NCI-H1417 (cell line): ENCODE data around the gene SMAP2.

Experiments
- DNase-seq, 3 experiments: peaks; one replicate each; lab custom pipeline; 2025; lab: John Stamatoyannopoulos, UW

Gene SMAP2

GRCh38 chr1:40421431-40422384 lies 48.2 kb downstream of the SMAP2 start:
- peak in 1 of 3 experiments; percentile 9 for DNase-seq

DNA sequence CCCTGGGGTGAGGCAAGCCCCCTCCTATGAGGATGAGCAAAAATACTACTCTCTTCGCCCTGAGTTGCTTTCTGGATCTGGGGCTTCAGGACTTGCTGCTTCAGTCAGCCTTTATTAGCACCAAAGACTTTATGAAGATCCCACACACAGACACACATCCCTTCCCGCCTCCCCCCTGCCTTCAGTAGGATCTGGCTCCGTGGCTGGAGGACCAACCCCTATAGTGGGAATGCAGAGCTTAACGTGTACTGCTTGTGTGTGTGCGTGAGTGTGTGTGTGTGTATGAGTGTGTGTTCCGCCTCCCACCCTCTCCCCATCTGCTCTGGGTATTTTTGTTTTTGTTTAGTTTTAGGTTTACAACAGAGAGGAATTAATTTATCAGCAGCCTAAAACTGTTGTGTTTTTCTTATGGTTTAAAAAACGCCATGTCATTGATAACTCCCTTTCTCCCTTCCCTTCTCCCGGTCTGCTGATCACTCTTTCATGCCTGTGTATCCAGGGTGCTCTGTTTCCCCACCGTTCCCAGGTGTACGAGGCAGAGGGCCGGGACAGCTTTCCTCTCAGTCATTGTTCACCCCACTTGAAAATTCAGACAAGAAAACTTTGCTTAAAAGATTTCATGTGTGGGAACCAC lies 49.2 kb downstream of the SMAP2 start:
- no peak for DNase-seq

GRCh38 chr1:40423264-40423642 lies 49.7 kb downstream of the SMAP2 start:
- DNase-seq: no peak

DNA sequence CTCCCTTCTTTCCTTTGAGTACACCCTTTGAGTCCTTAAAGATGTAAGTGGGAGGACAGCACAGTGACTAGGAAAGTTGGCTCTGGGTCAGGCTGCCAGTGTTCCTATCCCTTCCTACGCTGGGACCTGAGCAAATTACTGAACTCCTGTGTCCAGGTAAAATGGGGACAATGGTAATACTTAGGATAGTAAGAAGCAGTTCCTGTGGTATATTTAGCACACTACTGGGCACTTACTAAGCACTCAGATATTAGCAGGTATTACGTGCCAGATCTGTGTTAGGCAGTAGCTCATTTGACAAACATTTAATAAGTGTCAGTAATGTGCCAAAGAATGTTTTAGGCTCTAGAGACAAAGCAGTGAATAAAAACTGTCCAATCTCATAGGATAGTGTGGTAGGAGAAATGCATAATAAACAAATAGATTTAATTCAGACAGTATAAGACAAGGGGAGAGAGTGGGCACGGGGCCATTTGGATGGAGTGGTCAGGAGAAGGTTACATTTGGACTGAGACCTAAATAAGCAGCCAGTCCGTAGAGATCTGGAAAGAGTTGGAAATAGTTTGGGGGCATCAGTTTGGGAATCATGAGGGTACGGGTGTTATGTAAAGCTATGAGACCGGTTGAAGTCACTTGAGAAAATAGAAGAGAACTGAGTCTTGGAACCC lies 50.6 kb downstream of the SMAP2 start:
- no peak for DNase-seq

DNA sequence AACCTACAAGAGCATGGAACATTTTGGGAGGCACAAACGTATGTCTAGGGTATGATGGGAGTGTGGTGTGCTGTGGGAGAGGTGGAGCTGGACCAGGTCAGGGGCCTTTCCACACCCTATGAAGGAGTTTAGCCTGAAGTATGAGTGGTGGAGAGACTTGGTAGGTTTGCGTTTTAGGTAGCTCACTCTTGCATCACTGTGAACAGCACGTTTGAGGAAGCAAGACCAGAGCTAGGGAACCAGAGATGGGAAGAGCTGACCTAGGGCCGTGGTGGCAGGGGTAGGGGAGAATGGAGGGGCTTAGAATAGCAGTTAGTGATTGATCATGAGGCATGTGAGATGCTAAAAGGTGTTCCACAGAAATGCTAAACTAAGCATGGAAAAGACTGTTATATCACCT lies 51.7 kb downstream of the SMAP2 start:
- DNase-seq: no peak

DNA sequence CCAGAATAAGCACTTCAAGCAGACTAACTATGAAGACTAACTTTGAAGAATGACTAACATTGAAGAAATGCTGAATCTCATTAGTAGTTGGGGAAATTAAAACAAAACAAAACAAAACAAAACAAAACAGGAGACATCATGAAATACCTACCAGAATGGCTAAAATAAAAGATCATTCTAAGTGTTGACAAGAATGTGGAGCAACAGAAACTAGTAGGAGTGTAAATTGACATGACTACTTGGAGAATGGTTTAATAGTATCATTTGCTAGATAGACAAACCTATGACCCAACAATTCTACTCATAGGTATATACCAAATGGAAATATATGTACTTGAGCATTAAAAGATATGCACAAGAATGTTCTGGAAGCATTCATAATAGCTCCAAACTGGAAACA lies 57.9 kb downstream of the SMAP2 start:
- DNase-seq: no peak

GRCh38 chr1:40432644-40433390 lies 59.3 kb downstream of the SMAP2 start:
- DNase-seq: no peak

GRCh38 chr1:40435471-40435870 lies 61.9 kb downstream of the SMAP2 start:
- no peak for DNase-seq

GRCh38 chr1:40435876-40436275 lies 62.3 kb downstream of the SMAP2 start:
- no peak for DNase-seq

- peak in 2 of 3 experiments; percentile 4 to 27 for DNase-seq
Measured at GRCh38 chr1:40438391-40439015, 65.0 kb downstream of the SMAP2 start.

DNA sequence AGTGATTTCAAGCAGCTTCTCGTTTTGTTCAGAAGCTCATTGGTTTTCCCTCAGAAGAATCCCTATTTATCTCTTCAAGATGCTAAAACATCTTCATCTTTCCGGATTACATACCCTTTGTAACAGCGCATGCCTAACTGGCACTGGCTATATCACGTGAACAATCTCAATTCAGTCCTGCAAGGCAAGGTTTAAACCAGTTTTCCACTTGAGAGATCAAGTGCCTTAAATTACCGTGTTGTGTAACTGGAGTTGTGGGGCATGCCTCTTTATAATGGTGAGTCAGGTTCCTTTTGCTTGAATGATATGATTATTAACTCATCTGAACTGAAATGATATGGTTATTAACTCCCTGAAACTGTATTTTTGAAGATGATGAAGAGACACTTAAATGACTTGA lies 65.7 kb downstream of the SMAP2 start:
- peak in 2 of 3 experiments; percentile 25 to 64 for DNase-seq

DNA sequence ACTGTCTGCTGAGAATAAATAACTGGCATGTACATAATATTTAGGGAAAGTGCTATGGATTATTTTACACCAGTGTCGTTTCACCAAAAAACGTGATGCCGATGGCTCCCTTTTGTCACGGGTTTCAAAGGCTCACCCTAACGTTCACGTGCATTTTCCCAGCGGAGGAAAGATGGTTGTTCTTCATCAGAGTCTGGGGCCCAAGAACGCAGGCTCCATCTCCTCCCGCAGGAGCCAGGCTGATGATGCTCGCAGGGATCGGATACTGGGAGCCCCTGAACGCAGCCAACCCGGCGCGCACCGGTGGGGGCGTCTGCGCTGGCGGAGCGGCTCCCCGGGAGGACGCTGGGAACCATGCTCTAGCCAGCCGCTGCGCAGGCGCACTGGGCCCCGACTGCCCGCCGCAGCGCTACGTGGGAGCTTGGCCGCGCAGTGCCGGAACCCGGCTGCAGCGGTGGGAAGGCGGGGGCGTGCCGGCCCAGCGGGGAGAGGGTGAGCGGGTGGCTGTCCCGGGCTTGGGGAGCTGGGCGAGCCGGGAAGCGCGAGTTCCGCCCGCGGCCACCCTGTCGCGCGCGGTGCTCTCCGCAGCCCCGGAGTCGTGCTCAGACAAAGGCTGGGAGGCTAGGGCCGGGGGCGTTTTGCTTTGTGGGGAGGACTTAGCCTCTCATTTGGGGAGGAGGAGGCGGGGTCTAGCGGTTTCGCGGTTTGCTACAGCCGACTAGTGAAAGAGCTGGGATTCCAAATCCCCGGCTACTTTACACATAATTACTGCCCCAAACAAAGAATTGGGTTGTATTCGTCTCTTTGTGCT lies 76.4 kb downstream of the SMAP2 start, which contains the start of gene ZFP69B:
Gene ZFP69B, plus strand, starts transcription at position 793 of the 811 bp plus-strand sequence. CDS start 486 bp downstream, outside the sequence.
- peak; percentile 93 to 95 (median 95) for DNase-seq

DNA sequence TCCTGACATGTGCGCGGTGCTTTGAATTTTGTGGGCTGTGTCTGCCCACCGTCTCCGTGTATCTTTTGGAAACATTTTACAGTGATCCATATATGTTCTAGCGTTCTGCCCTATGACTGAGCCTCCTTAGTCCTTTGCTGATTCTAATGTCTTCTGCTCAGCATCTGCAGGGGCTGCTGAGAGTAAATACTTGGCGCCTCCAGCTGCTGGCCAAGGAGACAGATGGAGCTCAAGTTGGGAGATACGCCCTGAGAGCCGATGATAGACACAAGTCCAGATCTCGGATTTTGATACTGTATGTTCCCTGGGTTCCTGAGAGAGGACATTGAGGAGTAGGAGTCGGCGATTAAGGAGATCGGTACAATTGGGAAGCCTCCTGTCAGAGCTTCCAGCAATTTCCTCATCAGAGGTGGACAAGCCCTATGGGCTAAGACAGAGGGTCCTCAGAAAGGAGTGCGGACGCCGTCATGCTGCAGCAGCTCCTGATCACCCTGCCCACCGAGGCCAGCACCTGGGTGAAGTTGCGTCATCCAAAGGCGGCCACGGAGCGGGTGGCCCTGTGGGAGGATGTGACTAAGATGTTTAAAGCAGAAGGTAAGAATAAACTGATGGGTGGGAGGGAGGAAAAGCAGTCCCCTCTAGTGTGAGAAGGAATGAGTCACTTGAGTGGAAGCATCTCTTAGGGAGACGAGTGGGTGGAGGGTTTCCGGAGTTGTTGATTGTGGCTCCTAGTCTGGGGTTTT lies 77.1 kb downstream of the SMAP2 start:
- DNase-seq: peak in 1 of 3 experiments; percentile 55

GRCh38 chr1:40451238-40451585 lies 77.7 kb downstream of the SMAP2 start:
- no peak for DNase-seq

- no peak for DNase-seq
Measured at GRCh38 chr1:40454873-40455272, 81.3 kb downstream of the SMAP2 start.

DNA sequence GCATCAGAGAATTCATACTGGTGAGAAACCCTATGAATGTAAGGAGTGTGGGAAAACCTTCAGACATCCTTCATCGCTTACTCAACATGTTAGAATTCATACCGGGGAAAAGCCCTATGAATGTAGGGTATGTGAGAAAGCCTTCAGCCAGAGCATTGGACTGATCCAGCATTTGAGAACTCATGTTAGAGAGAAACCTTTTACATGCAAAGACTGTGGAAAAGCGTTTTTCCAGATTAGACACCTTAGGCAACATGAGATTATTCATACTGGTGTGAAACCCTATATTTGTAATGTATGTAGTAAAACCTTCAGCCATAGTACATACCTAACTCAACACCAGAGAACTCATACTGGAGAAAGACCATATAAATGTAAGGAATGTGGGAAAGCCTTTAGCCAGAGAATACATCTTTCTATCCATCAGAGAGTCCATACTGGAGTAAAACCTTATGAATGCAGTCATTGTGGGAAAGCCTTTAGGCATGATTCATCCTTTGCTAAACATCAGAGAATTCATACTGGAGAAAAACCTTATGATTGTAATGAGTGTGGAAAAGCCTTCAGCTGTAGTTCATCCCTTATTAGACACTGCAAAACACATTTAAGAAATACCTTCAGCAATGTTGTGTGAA lies 89.5 kb downstream of the SMAP2 start:
- DNase-seq: peak in 1 of 3 experiments; percentile 27

GRCh38 chr1:40469327-40469726 lies 95.8 kb downstream of the SMAP2 start:
- DNase-seq: no peak
